C4-2B (cell line): ENCODE measurements around the gene TRIM34.
"Not testable (repeated sequence)": the region's sequence is repeated elsewhere in the genome, so short reads cannot be mapped to it uniquely, and the experiment has no call there.

Experiments used
- ZFX ChIP-seq: fragments of 450-650 bp; IDR thresholded peaks from 2 replicates; pipeline ENCODE4 v1.6.1; 2017
- TF ChIP-seq, protein P1 (sequence below): fragments of 450-650 bp; conservative IDR thresholded peaks from 2 replicates; pipeline ENCODE4 v1.5.1; 2017; ENCODE audit warnings: mild to moderate bottlenecking

DNA sequence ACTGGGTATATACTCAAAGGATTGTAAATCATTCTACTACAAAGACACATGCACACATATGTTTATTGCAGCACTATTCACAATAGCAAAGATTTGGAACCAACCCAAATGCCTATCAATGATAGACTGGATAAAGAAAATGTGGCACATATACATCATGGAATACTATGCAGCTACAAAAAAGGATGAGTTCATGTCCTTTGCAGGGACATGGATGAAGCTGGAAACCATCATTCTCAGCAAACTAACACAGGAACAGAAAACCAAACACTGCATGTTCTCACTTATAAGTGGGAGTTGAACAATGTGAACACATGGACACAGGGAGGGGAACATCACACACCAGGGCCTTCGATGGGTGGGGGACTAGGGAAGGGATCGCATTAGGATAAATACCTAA is 32.2 kb downstream of the TRIM34 start:
- TF ChIP-seq, protein P1, sequence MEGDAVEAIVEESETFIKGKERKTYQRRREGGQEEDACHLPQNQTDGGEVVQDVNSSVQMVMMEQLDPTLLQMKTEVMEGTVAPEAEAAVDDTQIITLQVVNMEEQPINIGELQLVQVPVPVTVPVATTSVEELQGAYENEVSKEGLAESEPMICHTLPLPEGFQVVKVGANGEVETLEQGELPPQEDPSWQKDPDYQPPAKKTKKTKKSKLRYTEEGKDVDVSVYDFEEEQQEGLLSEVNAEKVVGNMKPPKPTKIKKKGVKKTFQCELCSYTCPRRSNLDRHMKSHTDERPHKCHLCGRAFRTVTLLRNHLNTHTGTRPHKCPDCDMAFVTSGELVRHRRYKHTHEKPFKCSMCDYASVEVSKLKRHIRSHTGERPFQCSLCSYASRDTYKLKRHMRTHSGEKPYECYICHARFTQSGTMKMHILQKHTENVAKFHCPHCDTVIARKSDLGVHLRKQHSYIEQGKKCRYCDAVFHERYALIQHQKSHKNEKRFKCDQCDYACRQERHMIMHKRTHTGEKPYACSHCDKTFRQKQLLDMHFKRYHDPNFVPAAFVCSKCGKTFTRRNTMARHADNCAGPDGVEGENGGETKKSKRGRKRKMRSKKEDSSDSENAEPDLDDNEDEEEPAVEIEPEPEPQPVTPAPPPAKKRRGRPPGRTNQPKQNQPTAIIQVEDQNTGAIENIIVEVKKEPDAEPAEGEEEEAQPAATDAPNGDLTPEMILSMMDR = not testable (repeated sequence)
- TF ChIP-seq ZFX = not testable (repeated sequence)
